Stomach (tissue), 9 donors: Measurements from ENCODE around the gene SLC24A3. TPM values are rescaled to one million over a fixed set of nuclear protein-coding genes. Genes with fewer than 3 reads are reported as not detected.

ENCODE experiments used
- DNase-seq, 2 donors: peaks; one replicate each; pipeline versions ENCODE4 v3.0.0 to v3.0.0-alpha.2; 2013 to 2019
- H3K27ac ChIP-seq, 5 donors: fragments of 200-600 bp in 4 of 5; sonication (generic) in 4 of 5; one replicate each; pipeline ENCODE4 v1.5.1; 2013 to 2019; ENCODE audit warnings: mild to moderate bottlenecking in 1 of 5, moderate library complexity in 1 of 5
- H3K27me3 ChIP-seq, 3 donors: fragments of 200-600 bp; sonication (generic); one replicate each; pipeline ENCODE4 v1.5.1; 2017 to 2019; ENCODE audit warnings: mixed run types in 1 of 3
- H3K36me3 ChIP-seq, 4 donors: fragments of 200-600 bp; sonication (generic); 1 replicate in 3 of 4; 2 replicates in 1 of 4; pipeline ENCODE4 v1.5.1; 2016 to 2019
- H3K4me1 ChIP-seq, 4 donors: fragments of 200-600 bp; sonication (generic); one replicate each; pipeline ENCODE4 v1.5.1; 2016 to 2019
- H3K4me3 ChIP-seq, 4 donors: fragments of 200-600 bp; sonication (generic) in 3 of 4; one replicate each; pipeline ENCODE4 v1.5.1; 2016 to 2019; ENCODE audit warnings: mild to moderate bottlenecking in 1 of 4
- H3K9me3 ChIP-seq, 4 donors: fragments of 200-600 bp; sonication (generic); one replicate each; pipeline ENCODE4 v1.5.1; 2016 to 2019
- EP300 ChIP-seq: sonication (generic); formaldehyde crosslinking; IDR thresholded peaks from one replicate; pipeline ENCODE4 v1.6.1; 2017; ENCODE audit warnings: antibody characterized with exemption
- POLR2A ChIP-seq, 4 donors: fragments of 450-650 bp; IDR thresholded peaks; one replicate each; pipeline ENCODE4 v1.6.1; 2016; ENCODE audit warnings: antibody characterized with exemption in 4 of 4, control low read depth in 2 of 4, mild to moderate bottlenecking in 1 of 4, moderate library complexity in 1 of 4
- POLR2AphosphoS5 ChIP-seq, 3 donors: sonication (generic); formaldehyde crosslinking; IDR thresholded peaks; one replicate each; pipeline ENCODE4 v1.6.1; 2016; ENCODE audit warnings: antibody characterized with exemption in 3 of 3
- WGBS, 5 donors: extraction: QIAGEN DNeasy Blood & Tissue Kit in 3 of 5; methylation state at CpG; one replicate each; pipeline versions ENCODE4 v1.1.5 to v1.1.7; 2013 to 2018; 5-methylcytosine and 5-hydroxymethylcytosine counted together
- intact Hi-C: fragments of 100-400 bp; cut with DNase I; formaldehyde crosslinking; loops from one replicate; pipeline ENCODE4 v1.15.1; 2023; ENCODE audit warnings: low total_unique reads
- polyA plus RNA-seq, 3 donors: library from polyadenylated mRNA; stranded (reverse); fragments of 200-250 nt; gene quantifications; one replicate each; pipeline ENCODE4 v1.2.3, GENCODE V29; 2013
- total RNA-seq, 5 donors: library from RNA; depleted of rRNA; stranded (reverse); fragments of >200 nt; gene quantifications; one replicate each; pipeline versions ENCODE4 v1.1.0 to v1.2.3, GENCODE V29; 2014 to 2016
- TF ChIP-seq, protein P1 (sequence below), 7 experiments: fragments of 450-650 bp in 4 of 7; fragments of 200-600 bp in 3 of 7; sonication (generic) in 3 of 7; IDR thresholded peaks; one replicate each; pipeline ENCODE4 v1.5.1; 2016 to 2019; ENCODE audit warnings: antibody characterized with exemption in 7 of 7, control low read depth in 2 of 7, mild to moderate bottlenecking in 1 of 7
- donor health status: healthy with polysubstance abuse.
- donor health status: Bipolar disorder and iron deficiency.
- donor health status: healthy.

The SLC24A3 gene
- total and polyA plus RNA-seq, 8 donors: 1.8 to 9.0 (median 4.5) TPM

DNA sequence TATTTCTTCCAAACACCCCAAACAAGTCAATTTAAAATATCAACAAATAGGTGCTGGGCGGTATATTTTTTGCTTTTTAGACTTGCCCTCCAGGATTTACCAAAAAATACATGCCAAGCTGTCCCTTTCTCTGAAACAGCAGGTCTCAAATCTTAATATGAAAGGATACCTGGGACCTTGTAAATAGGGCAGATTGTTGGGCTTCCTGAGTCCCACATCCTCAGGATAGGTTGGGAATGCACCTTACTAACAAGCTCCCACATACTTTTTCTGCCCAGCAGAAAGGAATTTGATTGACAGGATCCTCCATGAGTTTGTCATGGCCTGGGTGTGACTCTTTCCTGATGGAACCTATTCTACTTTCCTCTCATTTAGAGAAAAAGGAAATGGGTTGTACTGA is 4.9 kb upstream of the SLC24A3 start:
- 69 to 95% (median 88%) methylated on average over 1 of the region's 1 CpG for WGBS, 5 donors
- Histone ChIP-seq H3K27ac (no peak overlapping the region), H3K36me3 (no peaks in the 10 kb centered on the region), H3K27me3 (peaks cover 0 to 22% (median 7%) of the 10 kb centered on the region in 3 donors), H3K9me3 (no peaks in the 10 kb centered on the region), H3K4me3 (no peak overlapping the region), H3K4me1 (peaks cover 6 to 23% (median 17%) of the 10 kb centered on the region in 4 donors)
- TF ChIP-seq POLR2AphosphoS5 (IDR thresholded peaks at IDR 0.05) (no peak), EP300 (no peak), POLR2A (IDR thresholded peaks at IDR 0.05) (no peak)
- TF ChIP-seq, protein P1, sequence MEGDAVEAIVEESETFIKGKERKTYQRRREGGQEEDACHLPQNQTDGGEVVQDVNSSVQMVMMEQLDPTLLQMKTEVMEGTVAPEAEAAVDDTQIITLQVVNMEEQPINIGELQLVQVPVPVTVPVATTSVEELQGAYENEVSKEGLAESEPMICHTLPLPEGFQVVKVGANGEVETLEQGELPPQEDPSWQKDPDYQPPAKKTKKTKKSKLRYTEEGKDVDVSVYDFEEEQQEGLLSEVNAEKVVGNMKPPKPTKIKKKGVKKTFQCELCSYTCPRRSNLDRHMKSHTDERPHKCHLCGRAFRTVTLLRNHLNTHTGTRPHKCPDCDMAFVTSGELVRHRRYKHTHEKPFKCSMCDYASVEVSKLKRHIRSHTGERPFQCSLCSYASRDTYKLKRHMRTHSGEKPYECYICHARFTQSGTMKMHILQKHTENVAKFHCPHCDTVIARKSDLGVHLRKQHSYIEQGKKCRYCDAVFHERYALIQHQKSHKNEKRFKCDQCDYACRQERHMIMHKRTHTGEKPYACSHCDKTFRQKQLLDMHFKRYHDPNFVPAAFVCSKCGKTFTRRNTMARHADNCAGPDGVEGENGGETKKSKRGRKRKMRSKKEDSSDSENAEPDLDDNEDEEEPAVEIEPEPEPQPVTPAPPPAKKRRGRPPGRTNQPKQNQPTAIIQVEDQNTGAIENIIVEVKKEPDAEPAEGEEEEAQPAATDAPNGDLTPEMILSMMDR (IDR thresholded peaks at IDR 0.05): no peak
- no peak for DNase-seq
- intact Hi-C loops: loop anchor here (5.0 kb wide), 1 partner anchor 375 kb away; no protein-coding TSS in a partner anchor

DNA sequence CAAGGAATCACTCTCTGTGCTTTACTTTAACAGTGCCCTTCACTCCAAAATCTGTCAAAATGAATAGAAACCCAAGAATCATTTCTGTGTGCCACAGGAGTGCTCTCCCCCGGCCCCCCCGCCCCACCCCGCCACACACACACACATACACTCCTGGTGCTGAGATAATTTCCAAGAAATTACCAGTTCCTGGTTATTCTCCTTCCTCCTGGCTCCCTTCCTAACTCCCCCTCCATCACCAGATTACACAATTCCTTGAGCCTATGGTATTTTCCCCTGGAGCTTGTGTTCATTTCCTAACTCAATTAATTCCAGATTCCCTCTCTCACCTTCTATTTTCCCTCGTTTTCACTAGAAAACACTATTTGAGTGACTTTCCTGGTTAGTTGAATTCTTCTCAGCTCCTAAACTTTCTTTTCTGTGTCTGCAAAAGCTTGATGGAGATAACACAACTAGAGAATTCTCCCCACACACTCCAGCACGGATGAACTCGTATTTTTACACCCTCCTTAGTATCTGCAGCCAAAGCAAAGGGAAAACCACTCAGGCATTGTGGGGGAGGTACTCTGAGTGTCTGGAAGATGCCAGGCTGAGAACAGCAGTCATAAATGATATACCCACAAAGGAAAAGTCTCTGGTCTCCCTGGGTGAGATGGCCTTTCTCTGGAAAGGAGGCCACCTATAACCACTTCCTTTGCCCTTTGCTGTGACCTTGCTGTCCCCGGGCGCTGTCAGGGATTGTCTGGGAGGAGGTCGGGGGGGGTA is 1.9 kb upstream of the SLC24A3 start:
- Histone ChIP-seq H3K27ac (peak overlapping the region in 4 of 5 donors; percentile 34 to 75 (median 67)), H3K27me3 (peaks cover 0 to 32% (median 10%) of the 10 kb centered on the region in 3 donors), H3K4me1 (peaks cover 6 to 38% (median 23%) of the 10 kb centered on the region in 4 donors), H3K36me3 (no peaks in the 10 kb centered on the region), H3K4me3 (no peak overlapping the region), H3K9me3 (no peaks in the 10 kb centered on the region)
- no peak for TF ChIP-seq POLR2A (IDR thresholded peaks at IDR 0.05)
- TF ChIP-seq, protein P1 (IDR thresholded peaks at IDR 0.05): no peak
- no peak for TF ChIP-seq EP300
- TF ChIP-seq POLR2AphosphoS5 (IDR thresholded peaks at IDR 0.05): no peak
- peak in 1 of 2 donors; percentile 49 for DNase-seq
- intact Hi-C loops: loop anchor here (10.0 kb wide), 1 partner anchor 454 kb away; no protein-coding TSS in a partner anchor
- 45 to 54% (median 50%) methylated on average over 9 of the region's 9 CpGs for WGBS, 5 donors

DNA sequence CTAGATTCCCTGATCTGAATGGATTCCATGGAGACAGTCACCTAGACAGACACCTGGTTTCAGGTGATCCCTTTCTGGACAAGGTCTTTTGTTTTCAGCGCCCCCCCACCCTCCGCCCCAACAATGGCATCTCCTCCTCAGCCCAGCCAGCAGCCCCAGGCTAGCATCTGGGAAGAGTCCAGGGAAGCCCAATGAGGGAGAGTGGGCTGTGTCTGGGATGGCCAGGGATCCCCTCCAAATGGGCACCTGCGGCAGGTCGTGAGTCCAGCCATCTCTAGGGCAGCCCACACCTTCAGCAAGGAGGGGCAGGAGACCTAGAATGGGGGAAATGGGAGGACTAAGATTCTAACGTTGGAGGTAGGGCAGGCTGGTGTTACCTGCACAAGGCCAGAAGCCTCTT is 1.2 kb upstream of the SLC24A3 start:
- intact Hi-C loops: loop anchor here (10.0 kb wide), 1 partner anchor 454 kb away; no protein-coding TSS in a partner anchor
- no peak for TF ChIP-seq POLR2A (IDR thresholded peaks at IDR 0.05)
- TF ChIP-seq, protein P1 (IDR thresholded peaks at IDR 0.05): no peak
- no peak for TF ChIP-seq POLR2AphosphoS5 (IDR thresholded peaks at IDR 0.05)
- TF ChIP-seq EP300: no peak
- H3K4me3 ChIP-seq: peak overlapping the region; percentile 54 to 76 (median 64)
- H3K4me1 ChIP-seq: peaks cover 6 to 38% (median 23%) of the 10 kb centered on the region in 4 donors
- WGBS, 5 donors: 67 to 75% (median 73%) methylated on average over 4 to 5 of the region's 5 CpGs
- no peaks in the 10 kb centered on the region for H3K9me3 ChIP-seq
- H3K27me3 ChIP-seq: peaks cover 0 to 32% (median 10%) of the 10 kb centered on the region in 3 donors
- H3K36me3 ChIP-seq: no peaks in the 10 kb centered on the region
- peak in 1 of 2 donors; percentile 16 for DNase-seq
- peak overlapping the region in 3 of 5 donors; percentile 61 to 75 (median 73) for H3K27ac ChIP-seq

DNA sequence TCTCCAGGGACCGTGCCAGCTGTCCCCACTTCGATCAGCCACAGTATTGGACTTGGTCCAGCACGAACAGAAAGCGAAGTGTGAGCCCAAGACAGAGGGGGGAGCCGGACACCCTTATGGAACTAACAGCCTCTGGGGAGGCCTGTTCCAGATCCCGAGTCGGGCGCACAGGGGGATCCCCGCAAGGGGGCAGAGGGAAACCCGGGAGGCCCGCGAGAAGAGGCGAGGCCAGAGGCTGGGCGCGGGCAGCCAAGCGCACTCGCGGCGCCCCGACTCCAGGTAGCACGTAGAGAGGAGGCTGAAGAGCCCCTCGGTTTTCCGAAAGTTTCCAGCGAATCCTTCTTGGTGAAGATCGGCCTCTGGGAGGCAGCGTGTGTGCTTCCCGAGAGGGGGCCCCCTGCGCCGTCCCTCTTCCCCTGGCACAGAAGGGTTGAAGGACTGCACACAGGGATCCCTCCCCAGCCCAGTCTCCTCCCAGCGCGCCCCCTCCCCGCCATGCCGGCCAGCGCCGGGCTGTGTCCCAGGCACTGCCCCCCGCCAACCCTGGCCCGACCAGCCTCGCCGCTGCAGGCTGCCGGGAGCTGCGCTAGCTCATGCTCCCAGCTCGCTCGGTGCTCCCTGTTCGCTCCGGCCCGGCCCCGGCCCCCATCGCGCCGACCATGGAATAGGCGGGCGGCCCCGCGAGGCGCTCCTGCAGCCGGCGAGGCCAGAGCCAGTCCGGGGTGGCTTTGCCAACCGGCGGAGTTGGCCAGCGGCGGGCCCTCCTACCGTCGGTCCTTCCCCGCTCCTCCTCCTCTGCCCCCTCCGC is 577 bp upstream of the SLC24A3 start:
- DNase-seq: peak; percentile 39 to 77
- H3K9me3 ChIP-seq: no peaks in the 10 kb centered on the region
- WGBS, 5 donors: 2 to 4% (median 2%) methylated on average over 46 to 66 of the region's 66 CpGs
- peak overlapping the region; percentile 54 to 76 (median 64) for H3K4me3 ChIP-seq
- intact Hi-C loops: loop anchor here (10.0 kb wide), 1 partner anchor 453 kb away; no protein-coding TSS in a partner anchor
- no peaks in the 10 kb centered on the region for H3K36me3 ChIP-seq
- H3K4me1 ChIP-seq: peaks cover 6 to 38% (median 23%) of the 10 kb centered on the region in 4 donors
- peaks cover 0 to 32% (median 10%) of the 10 kb centered on the region in 3 donors for H3K27me3 ChIP-seq
- TF ChIP-seq EP300 (no peak), POLR2AphosphoS5 (IDR thresholded peaks at IDR 0.05) (no peak), POLR2A (IDR thresholded peaks at IDR 0.05) (no peak)
- TF ChIP-seq, protein P1 (IDR thresholded peaks at IDR 0.05): peak in 1 of 7 experiments; percentile 18
- H3K27ac ChIP-seq: peak overlapping the region; percentile 4 to 75 (median 72)
